Upper lobe of right lung (tissue), 1 donor: ENCODE results near the gene GCLC. TPM values are rescaled to one million over a fixed set of nuclear protein-coding genes. Genes with fewer than 3 reads are reported as not detected.

Experiments
- ATAC-seq: fragments of 200-7000 bp; cut with Tn5 transposase; one replicate; pipeline ENCODE4 v1.9.1; 2020; ENCODE audit warnings: mild to moderate bottlenecking, moderate library complexity
- DNase-seq: peaks from one replicate; pipeline ENCODE4 v3.0.0-alpha.2; 2020
- H3K27ac ChIP-seq: fragments of 200-600 bp; one replicate; pipeline ENCODE4 v1.8.0; 2022
- H3K27me3 ChIP-seq: fragments of 200-600 bp; one replicate; pipeline ENCODE4 v1.8.0; 2022; ENCODE audit warnings: mild to moderate bottlenecking
- H3K36me3 ChIP-seq: fragments of 200-600 bp; one replicate; pipeline ENCODE4 v1.8.0; 2022
- H3K4me1 ChIP-seq: fragments of 200-600 bp; one replicate; pipeline ENCODE4 v1.8.0; 2022
- H3K4me3 ChIP-seq: fragments of 200-600 bp; one replicate; pipeline ENCODE4 v1.8.0; 2022; ENCODE audit warnings: mild to moderate bottlenecking
- H3K9me3 ChIP-seq: fragments of 200-600 bp; one replicate; pipeline ENCODE4 v1.8.0; 2022
- intact Hi-C: fragments of 100-400 bp; cut with DNase I; formaldehyde crosslinking; loops from one replicate; pipeline ENCODE4 v1.11.0; 2022
- total RNA-seq: library from RNA; stranded (reverse); fragmentation: NEBNext Ultra II Directional; extraction: Animal tissue kit (Norgen Biotek cat#: 25700); gene quantifications from one replicate; pipeline ENCODE4 v1.2.1, GENCODE V29; 2021
- TF ChIP-seq, protein P1 (sequence below): fragments of 200-600 bp; IDR thresholded peaks from one replicate; pipeline ENCODE4 v1.8.0; 2022; ENCODE audit warnings: antibody characterized with exemption
- donor health status: DM: no; HTN: yes; CAD: no; lungs with severe emphysema.

GCLC gene
- total RNA-seq, 1 donor from 2014 or later: 40.0 TPM

DNA sequence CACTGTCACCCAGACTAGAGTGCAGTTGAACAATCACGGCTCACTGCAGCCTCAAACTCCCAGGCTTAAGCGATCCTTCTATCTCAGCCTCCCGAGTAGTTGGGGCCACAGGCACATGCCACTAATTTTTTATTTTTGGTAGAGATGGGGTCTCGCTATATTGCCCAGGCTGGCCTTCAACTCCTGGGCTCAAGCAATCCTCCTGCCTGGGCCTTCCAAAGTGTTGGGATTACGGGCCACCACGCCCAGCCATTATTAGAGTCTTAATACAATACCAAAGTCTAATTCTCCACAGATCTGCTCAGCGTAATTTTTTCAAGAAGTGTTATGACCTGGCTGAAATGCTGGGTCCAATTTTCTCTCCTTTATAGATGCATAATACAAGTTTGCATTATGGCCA, 3.0 kb downstream of the GCLC start:
- H3K36me3 ChIP-seq: no peaks in the 10 kb centered on the region
- H3K27ac ChIP-seq: no peak overlapping the region
- H3K9me3 ChIP-seq: no peaks in the 10 kb centered on the region
- H3K4me3 ChIP-seq: no peak overlapping the region
- no peak for ATAC-seq
- DNase-seq: no peak
- intact Hi-C loops: no loop called here
- H3K27me3 ChIP-seq: no peaks in the 10 kb centered on the region
- TF ChIP-seq, protein P1, sequence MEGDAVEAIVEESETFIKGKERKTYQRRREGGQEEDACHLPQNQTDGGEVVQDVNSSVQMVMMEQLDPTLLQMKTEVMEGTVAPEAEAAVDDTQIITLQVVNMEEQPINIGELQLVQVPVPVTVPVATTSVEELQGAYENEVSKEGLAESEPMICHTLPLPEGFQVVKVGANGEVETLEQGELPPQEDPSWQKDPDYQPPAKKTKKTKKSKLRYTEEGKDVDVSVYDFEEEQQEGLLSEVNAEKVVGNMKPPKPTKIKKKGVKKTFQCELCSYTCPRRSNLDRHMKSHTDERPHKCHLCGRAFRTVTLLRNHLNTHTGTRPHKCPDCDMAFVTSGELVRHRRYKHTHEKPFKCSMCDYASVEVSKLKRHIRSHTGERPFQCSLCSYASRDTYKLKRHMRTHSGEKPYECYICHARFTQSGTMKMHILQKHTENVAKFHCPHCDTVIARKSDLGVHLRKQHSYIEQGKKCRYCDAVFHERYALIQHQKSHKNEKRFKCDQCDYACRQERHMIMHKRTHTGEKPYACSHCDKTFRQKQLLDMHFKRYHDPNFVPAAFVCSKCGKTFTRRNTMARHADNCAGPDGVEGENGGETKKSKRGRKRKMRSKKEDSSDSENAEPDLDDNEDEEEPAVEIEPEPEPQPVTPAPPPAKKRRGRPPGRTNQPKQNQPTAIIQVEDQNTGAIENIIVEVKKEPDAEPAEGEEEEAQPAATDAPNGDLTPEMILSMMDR: no peak
- peaks cover 13% of the 10 kb centered on the region for H3K4me1 ChIP-seq

DNA sequence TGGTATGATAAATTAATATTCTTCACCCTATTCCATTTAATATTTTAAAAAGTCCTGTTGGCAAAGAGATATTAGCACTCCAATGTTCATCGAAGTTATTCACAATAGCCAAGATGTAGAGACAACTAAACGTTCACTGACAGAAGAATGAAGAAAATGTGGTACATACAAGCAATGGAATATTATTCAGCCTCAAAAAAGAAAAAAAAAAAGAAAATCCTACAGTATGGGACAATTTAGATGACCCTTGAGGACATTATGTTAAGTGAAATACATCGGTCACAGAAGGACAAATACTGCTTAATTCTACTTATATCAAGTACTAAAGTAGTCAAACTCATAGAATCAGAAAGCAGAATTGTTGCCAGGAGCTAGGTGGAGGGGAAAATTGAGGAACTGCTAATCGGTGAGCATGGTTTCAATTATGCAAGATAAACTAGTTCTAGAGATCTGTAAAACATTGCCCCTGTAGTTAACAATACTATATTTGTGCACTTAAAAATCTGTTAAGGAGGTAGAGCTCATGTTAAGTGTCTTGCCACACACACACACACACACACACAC, 4.7 kb downstream of the GCLC start:
- TF ChIP-seq, protein P1: no peak
- no peaks in the 10 kb centered on the region for H3K27me3 ChIP-seq
- no peak for ATAC-seq
- H3K4me1 ChIP-seq: peaks cover 13% of the 10 kb centered on the region
- H3K27ac ChIP-seq: no peak overlapping the region
- intact Hi-C loops: no loop called here
- H3K9me3 ChIP-seq: no peaks in the 10 kb centered on the region
- no peak for DNase-seq
- H3K36me3 ChIP-seq: no peaks in the 10 kb centered on the region
- H3K4me3 ChIP-seq: no peak overlapping the region

DNA sequence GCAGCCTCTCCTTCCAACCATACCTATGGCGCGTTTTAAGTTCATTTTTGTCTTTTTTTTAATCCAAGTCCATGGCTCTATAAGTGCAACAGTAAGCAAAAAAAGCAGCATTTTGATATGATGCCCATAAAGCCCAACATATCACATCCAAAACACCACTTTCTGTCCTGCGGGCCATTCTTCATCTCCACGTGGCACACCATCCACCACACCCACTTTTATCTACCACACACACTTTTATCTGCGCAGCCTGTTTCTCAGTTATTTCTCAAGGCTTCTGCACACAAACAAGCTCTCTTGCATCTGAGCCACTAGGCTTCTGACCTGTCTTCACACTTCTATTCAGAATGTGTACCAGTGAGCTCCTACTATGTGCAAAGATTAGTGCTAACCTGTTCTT, 5.3 kb downstream of the GCLC start:
- TF ChIP-seq, protein P1: no peak
- no peak overlapping the region for H3K4me3 ChIP-seq
- ATAC-seq (no peak), DNase-seq (no peak)
- H3K27me3 ChIP-seq: no peaks in the 10 kb centered on the region
- no peaks in the 10 kb centered on the region for H3K9me3 ChIP-seq
- H3K4me1 ChIP-seq: peaks cover 13% of the 10 kb centered on the region
- H3K36me3 ChIP-seq: no peaks in the 10 kb centered on the region
- intact Hi-C loops: no loop called here
- H3K27ac ChIP-seq: no peak overlapping the region

GRCh38 chr6:53536561-53536960, 8.3 kb downstream of the GCLC start:
- H3K4me3 ChIP-seq: no peak overlapping the region
- no peaks in the 10 kb centered on the region for H3K36me3 ChIP-seq
- H3K4me1 ChIP-seq: peaks cover 4% of the 10 kb centered on the region
- DNase-seq: no peak
- TF ChIP-seq, protein P1: no peak
- no peaks in the 10 kb centered on the region for H3K27me3 ChIP-seq
- H3K27ac ChIP-seq: no peak overlapping the region
- intact Hi-C loops: no loop called here
- no peak for ATAC-seq
- no peaks in the 10 kb centered on the region for H3K9me3 ChIP-seq

GRCh38 chr6:53532942-53533341, 12.0 kb downstream of the GCLC start:
- H3K27me3 ChIP-seq: no peaks in the 10 kb centered on the region
- H3K4me1 ChIP-seq: peaks cover 4% of the 10 kb centered on the region
- no peak overlapping the region for H3K4me3 ChIP-seq
- H3K27ac ChIP-seq: no peak overlapping the region
- ATAC-seq: no peak
- TF ChIP-seq, protein P1: no peak
- intact Hi-C loops: no loop called here
- H3K36me3 ChIP-seq: no peaks in the 10 kb centered on the region
- DNase-seq: no peak
- no peaks in the 10 kb centered on the region for H3K9me3 ChIP-seq
